H1 (cell line): Measurements from ENCODE around the gene NANOS3. TPM values are rescaled to one million over a fixed set of nuclear protein-coding genes. Genes with fewer than 3 reads are reported as not detected.

Experiments used
- ATF2 ChIP-seq: IDR thresholded peaks from 2 replicates; pipeline ENCODE4 v1.6.1; 2012; ENCODE audit warnings: low read length, inconsistent platforms
- CHD7 ChIP-seq: fragments of 300-600 bp; sonication (generic); IDR thresholded peaks from 2 replicates; pipeline ENCODE4 v1.7.1; 2012; ENCODE audit warnings: low read length, moderate library complexity, mild to moderate bottlenecking, inconsistent platforms; ENCODE audit not compliant: insufficient replicate concordance
- E2F6 ChIP-seq: IDR thresholded peaks from 2 replicates; pipeline ENCODE4 v1.6.1; 2012; ENCODE audit warnings: inconsistent platforms
- GABPA ChIP-seq: IDR thresholded peaks from 2 replicates; pipeline ENCODE4 v1.6.1; 2011; ENCODE audit warnings: mild to moderate bottlenecking, low read length, moderate library complexity, borderline replicate concordance; ENCODE audit not compliant: insufficient read depth
- POLR2AphosphoS5 ChIP-seq: IDR thresholded peaks from 2 replicates; pipeline ENCODE4 v1.6.1; 2011; ENCODE audit warnings: low read depth, low read length
- RAD21 ChIP-seq, 2 experiments: IDR thresholded peaks in 1 of 2; conservative IDR thresholded peaks in 1 of 2; 2 replicates each; pipeline ENCODE4 v1.6.1; 2011; ENCODE audit warnings: low read depth in 2 of 2, low read length in 2 of 2, improper control_type of control experiment in 1 of 2, inconsistent platforms in 1 of 2, mild to moderate bottlenecking in 1 of 2, moderate library complexity in 1 of 2
- TAF7 ChIP-seq: optimal IDR thresholded peaks from 2 replicates; pipeline ENCODE3; 2011; ENCODE audit warnings: low read depth, mild to moderate bottlenecking, inconsistent platforms, low read length, moderate library complexity, borderline replicate concordance
- polyA plus RNA-seq, 7 experiments: library from polyadenylated mRNA; depleted of rRNA in 3 of 7; stranded (reverse) in 5 of 7; unstranded in 2 of 7; fragments of >200 nt in 5 of 7; fragments of 200-250 nt in 2 of 7; gene quantifications; 1 replicate in 5 of 7; 2 replicates in 1 of 7; 4 replicates in 1 of 7; pipeline versions ENCODE4 v1.2.1 to v1.2.3, GENCODE V29; 2011 to 2013; ENCODE audit warnings: missing spikeins in 2 of 7, mixed read lengths in 2 of 7
- total RNA-seq: library from RNA; stranded (reverse); fragmentation: NEBNext Ultra II Directional; extraction: Animal tissue kit (Norgen Biotek cat#: 25700); gene quantifications from 2 replicates; pipeline ENCODE4 v1.2.1, GENCODE V29; 2021

NANOS3 gene
- total and polyA plus RNA-seq, 2 of the 8 experiments (the other 6 are each of a cell fraction or from before 2014, with no cell fraction given): 0.62 TPM; not detected in 1

GRCh38 chr19:13899912-13900584, 23.1 kb downstream of the NANOS3 start (continued):
- TF ChIP-seq CHD7 (no peak), TAF7 (no peak), ATF2 (no peak), E2F6 (no peak), GABPA (no peak), RAD21 (IDR thresholded peaks at IDR 0.05 in 1 of 2, conservative IDR thresholded peaks at IDR 0.05 in 1 of 2; ENCODE audit: low read depth in 2 of 2, low read length in 2 of 2) (no peak), POLR2AphosphoS5 (no peak)
